Fibroblast of lung (primary cell): Measurements from ENCODE around the gene SMPD2. TPM values are rescaled to one million over a fixed set of nuclear protein-coding genes. Genes with fewer than 3 reads are reported as not detected.

Source experiments
- DNase-seq, 2 donors: peaks; one replicate each; pipeline versions ENCODE4 v3.0.0 to v3.0.0-alpha.2; 2010; ENCODE audit warnings: low read depth in 2 of 2
- H2AFZ ChIP-seq: 2 replicates; pipeline ENCODE4 v1.5.1; 2012; ENCODE audit warnings: low read length, control low read depth, inconsistent platforms
- H3K27ac ChIP-seq: 2 replicates; pipeline ENCODE4 v1.5.1; 2011; ENCODE audit warnings: low read length, control low read depth; ENCODE audit not compliant: insufficient read depth
- H3K27me3 ChIP-seq: 2 replicates; pipeline ENCODE4 v1.5.1; 2011; ENCODE audit warnings: mild to moderate bottlenecking, low read length; ENCODE audit not compliant: control insufficient read depth, insufficient read depth
- H3K36me3 ChIP-seq: 2 replicates; pipeline ENCODE4 v1.5.1; 2011; ENCODE audit warnings: low read length; ENCODE audit not compliant: control insufficient read depth, insufficient read depth
- H3K4me1 ChIP-seq: 2 replicates; pipeline ENCODE4 v1.5.1; 2011; ENCODE audit warnings: low read length; ENCODE audit not compliant: control insufficient read depth, insufficient read depth; ENCODE audit errors: extremely low read depth
- H3K4me2 ChIP-seq: 2 replicates; pipeline ENCODE4 v1.5.1; 2011; ENCODE audit warnings: low read length, control low read depth; ENCODE audit not compliant: insufficient read depth; ENCODE audit errors: extremely low read depth
- H3K4me3 ChIP-seq, 4 experiments: fragments of 200-600 bp in 1 of 4; sonication (generic) in 1 of 4; replicated peaks in 1 of 4; 2 replicates each; pipeline ENCODE4 v1.5.1; 2011 to 2016; ENCODE audit warnings: low read length in 4 of 4, low read depth in 3 of 4, mild to moderate bottlenecking in 3 of 4, control low read depth in 2 of 4, inconsistent platforms in 1 of 4, mixed read lengths in 1 of 4; ENCODE audit not compliant: insufficient read depth in 1 of 4; ENCODE audit errors: control extremely low read depth in 1 of 4
- H3K79me2 ChIP-seq: 2 replicates; pipeline ENCODE4 v1.5.1; 2012; ENCODE audit warnings: mild to moderate bottlenecking, low read length, inconsistent platforms; ENCODE audit not compliant: control insufficient read depth, insufficient read depth
- H3K9ac ChIP-seq: 2 replicates; pipeline ENCODE4 v1.5.1; 2011; ENCODE audit warnings: mild to moderate bottlenecking, low read length, control low read depth; ENCODE audit not compliant: insufficient read depth
- H3K9me3 ChIP-seq: 2 replicates; pipeline ENCODE4 v1.5.1; 2012; ENCODE audit warnings: low read depth, low read length; ENCODE audit not compliant: control insufficient read depth, insufficient read depth
- H4K20me1 ChIP-seq: 2 replicates; pipeline ENCODE4 v1.5.1; 2011; ENCODE audit warnings: low read length; ENCODE audit not compliant: control insufficient read depth, insufficient read depth; ENCODE audit errors: extremely low read depth
- CTCF ChIP-seq, 2 donors: IDR thresholded peaks in 1 of 2; conservative IDR thresholded peaks in 1 of 2; 1 replicate in 1 of 2; 2 replicates in 1 of 2; pipeline ENCODE4 v1.5.1; 2011 to 2012; ENCODE audit warnings: low read length in 2 of 2, control low read depth in 1 of 2, inconsistent platforms in 1 of 2, low read depth in 1 of 2, mild to moderate bottlenecking in 1 of 2
- EZH2 ChIP-seq: IDR thresholded peaks from 2 replicates; pipeline ENCODE4 v1.5.1; 2012; ENCODE audit warnings: low read length, control low read depth, mild to moderate bottlenecking; ENCODE audit errors: missing control alignments
- polyA plus RNA-seq, 2 donors: library from polyadenylated mRNA; depleted of rRNA in 1 of 2; stranded (reverse) in 1 of 2; unstranded in 1 of 2; fragments of >200 nt; gene quantifications; 2 replicates each; pipeline ENCODE4 v1.2.1, GENCODE V29; 2011 to 2012; ENCODE audit warnings: missing spikeins in 1 of 2
- total RNA-seq: library from RNA; depleted of rRNA; stranded (reverse); fragments of >200 nt; gene quantifications from 2 replicates; pipeline ENCODE4 v1.2.1, GENCODE V29; 2014

SMPD2 gene
- total and polyA plus RNA-seq, 2 donors (not counting 1 experiment from before 2014, with no cell fraction given), result 5.5 to 7.9 TPM

DNA sequence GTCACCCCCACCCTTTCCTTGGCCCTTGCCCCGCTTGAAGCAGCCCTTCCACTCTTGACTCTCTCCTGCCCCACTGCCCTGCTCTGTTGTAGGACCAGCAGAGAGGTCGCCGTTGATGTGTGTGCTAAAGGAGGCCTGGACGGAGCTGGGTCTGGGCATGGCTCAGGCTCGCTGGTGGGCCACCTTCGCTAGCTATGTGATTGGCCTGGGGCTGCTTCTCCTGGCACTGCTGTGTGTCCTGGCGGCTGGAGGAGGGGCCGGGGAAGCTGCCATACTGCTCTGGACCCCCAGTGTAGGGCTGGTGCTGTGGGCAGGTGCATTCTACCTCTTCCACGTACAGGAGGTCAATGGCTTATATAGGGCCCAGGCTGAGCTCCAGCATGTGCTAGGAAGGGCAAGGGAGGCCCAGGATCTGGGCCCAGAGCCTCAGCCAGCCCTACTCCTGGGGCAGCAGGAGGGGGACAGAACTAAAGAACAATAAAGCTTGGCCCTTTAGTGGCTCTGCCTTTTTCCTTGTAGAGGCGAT is 3.0 kb downstream of the SMPD2 start:
- no peaks in the 10 kb centered on the region for H3K9me3 ChIP-seq
- H3K9ac ChIP-seq, result no peak overlapping the region
- H3K4me2 ChIP-seq, result no peak overlapping the region
- peaks cover 30% of the 10 kb centered on the region for H3K36me3 ChIP-seq
- no peak overlapping the region for H2AFZ ChIP-seq
- no peaks in the 10 kb centered on the region for H3K27me3 ChIP-seq
- H4K20me1 ChIP-seq, result no peaks in the 10 kb centered on the region
- H3K27ac ChIP-seq, result no peak overlapping the region
- TF ChIP-seq EZH2 (no peak), CTCF (conservative IDR thresholded peaks at IDR 0.05 in 1 of 2, IDR thresholded peaks at IDR 0.05 in 1 of 2; ENCODE audit: low read depth in 1 of 2, low read length in 2 of 2) (no peak)
- H3K4me1 ChIP-seq, result peaks cover 3% of the 10 kb centered on the region
- no peak for DNase-seq
- H3K4me3 ChIP-seq, result no peak overlapping the region
- no peaks in the 10 kb centered on the region for H3K79me2 ChIP-seq

- no peaks in the 10 kb centered on the region for H4K20me1 ChIP-seq
- H3K27ac ChIP-seq, result no peak overlapping the region
- H3K4me2 ChIP-seq, result no peak overlapping the region
- H3K79me2 ChIP-seq, result no peaks in the 10 kb centered on the region
- H3K9me3 ChIP-seq, result no peaks in the 10 kb centered on the region
- peaks cover 3% of the 10 kb centered on the region for H3K4me1 ChIP-seq
- DNase-seq, result no peak
- H3K36me3 ChIP-seq, result peaks cover 36% of the 10 kb centered on the region
- no peak overlapping the region for H2AFZ ChIP-seq
- no peaks in the 10 kb centered on the region for H3K27me3 ChIP-seq
- no peak overlapping the region for H3K9ac ChIP-seq
- H3K4me3 ChIP-seq, result no peak overlapping the region
- TF ChIP-seq EZH2, result no peak
- TF ChIP-seq CTCF (conservative IDR thresholded peaks at IDR 0.05 in 1 of 2, IDR thresholded peaks at IDR 0.05 in 1 of 2; ENCODE audit: low read depth in 1 of 2, low read length in 2 of 2), result peak in 1 of 2 donors; percentile 5
Measured at GRCh38 chr6:109445382-109445781, 4.9 kb downstream of the SMPD2 start.

- no peak for DNase-seq
- Histone ChIP-seq H3K9me3 (no peaks in the 10 kb centered on the region), H4K20me1 (no peaks in the 10 kb centered on the region), H2AFZ (no peak overlapping the region), H3K4me3 (no peak overlapping the region), H3K36me3 (peaks cover 38% of the 10 kb centered on the region), H3K27ac (no peak overlapping the region), H3K4me1 (peaks cover 3% of the 10 kb centered on the region), H3K4me2 (no peak overlapping the region), H3K27me3 (no peaks in the 10 kb centered on the region), H3K9ac (no peak overlapping the region), H3K79me2 (no peaks in the 10 kb centered on the region)
- TF ChIP-seq EZH2 (no peak), CTCF (conservative IDR thresholded peaks at IDR 0.05 in 1 of 2, IDR thresholded peaks at IDR 0.05 in 1 of 2; ENCODE audit: low read depth in 1 of 2, low read length in 2 of 2) (no peak)
Measured at GRCh38 chr6:109446072-109446471, 5.5 kb downstream of the SMPD2 start.
